Hepatocyte (in vitro differentiated cells): ENCODE results near the gene CCT5.

Source experiments
- CTCF ChIP-seq: fragments of 200-600 bp; sonication (generic); IDR thresholded peaks from 2 replicates; pipeline ENCODE4 v1.5.1; 2016; ENCODE audit warnings: antibody characterized with exemption, mild to moderate bottlenecking; ENCODE audit not compliant: poor library complexity
- EZH2 ChIP-seq: fragments of 200-600 bp; sonication (generic); IDR thresholded peaks from 2 replicates; pipeline ENCODE4 v1.6.1; 2016; ENCODE audit warnings: antibody characterized with exemption, mild to moderate bottlenecking, borderline replicate concordance
- EZH2phosphoT487 ChIP-seq: fragments of 200-600 bp; sonication (generic); IDR thresholded peaks from one replicate; pipeline ENCODE4 v1.6.1; 2018; ENCODE audit warnings: antibody characterized with exemption, mild to moderate bottlenecking, low read depth, moderate library complexity; ENCODE audit not compliant: unreplicated experiment, severe bottlenecking

- TF ChIP-seq CTCF (no peak), EZH2 (no peak), EZH2phosphoT487 (no peak)
These were observed 47.8 kb upstream of the CCT5 start for GRCh38 chr5:10202089-10202910.
